MM.1S (cell line): ENCODE data around the gene OR4D2.

Source experiments
- DNase-seq: peaks from one replicate; pipeline ENCODE4 v3.0.0-alpha.2; 2015
- H2AFZ ChIP-seq: fragments of 300-600 bp; sonication (generic); 2 replicates; pipeline ENCODE4 v1.6.0; 2016; ENCODE audit warnings: antibody characterized with exemption, low read length
- H3F3A ChIP-seq: fragments of 300-600 bp; sonication (generic); 2 replicates; pipeline ENCODE4 v1.6.1; 2016; ENCODE audit warnings: mild to moderate bottlenecking, antibody characterized with exemption, low read length, moderate library complexity, mixed read lengths; ENCODE audit not compliant: insufficient read depth
- H3K27ac ChIP-seq: fragments of 300-600 bp; sonication (generic); 2 replicates; pipeline ENCODE4 v1.5.1; 2016; ENCODE audit warnings: mild to moderate bottlenecking, low read length
- H3K27me3 ChIP-seq: fragments of 300-600 bp; sonication (generic); replicated peaks from 2 replicates; pipeline ENCODE4 v1.6.0; 2016; ENCODE audit warnings: low read length; ENCODE audit not compliant: insufficient read depth
- H3K36me3 ChIP-seq: fragments of 300-600 bp; sonication (generic); replicated peaks from 2 replicates; pipeline ENCODE4 v1.6.1; 2016; ENCODE audit warnings: mild to moderate bottlenecking, low read length, mixed read lengths; ENCODE audit not compliant: insufficient read depth
- H3K4me1 ChIP-seq: fragments of 300-600 bp; sonication (generic); 2 replicates; pipeline ENCODE4 v1.6.1; 2016; ENCODE audit warnings: low read length, mixed read lengths
- H3K4me2 ChIP-seq: fragments of 300-600 bp; sonication (generic); 2 replicates; pipeline ENCODE4 v1.6.0; 2016; ENCODE audit warnings: low read depth, low read length
- H3K4me3 ChIP-seq: fragments of 300-600 bp; sonication (generic); 2 replicates; pipeline ENCODE4 v1.5.1; 2016; ENCODE audit warnings: low read length, mixed read lengths
- H3K79me2 ChIP-seq: fragments of 300-600 bp; sonication (generic); 2 replicates; pipeline ENCODE4 v1.6.1; 2016; ENCODE audit warnings: mixed run types, low read length, mixed read lengths
- H3K9ac ChIP-seq: fragments of 300-600 bp; sonication (generic); 2 replicates; pipeline ENCODE4 v1.6.1; 2016; ENCODE audit warnings: low read length, mixed read lengths
- H3K9me2 ChIP-seq: fragments of 300-600 bp; sonication (generic); replicated peaks from 2 replicates; pipeline ENCODE4 v1.6.1; 2016; ENCODE audit warnings: mild to moderate bottlenecking, low read length, mixed read lengths; ENCODE audit not compliant: insufficient read depth
- H3K9me3 ChIP-seq: fragments of 300-600 bp; sonication (generic); replicated peaks from 2 replicates; pipeline ENCODE4 v1.6.1; 2016; ENCODE audit warnings: mild to moderate bottlenecking, low read length, mixed read lengths; ENCODE audit not compliant: insufficient read depth
- H4K20me1 ChIP-seq: fragments of 300-600 bp; sonication (generic); 2 replicates; pipeline ENCODE4 v1.6.1; 2016; ENCODE audit warnings: mild to moderate bottlenecking, low read length, moderate library complexity, mixed read lengths; ENCODE audit not compliant: insufficient read depth
- EZH2 ChIP-seq: fragments of 300-600 bp; sonication (generic); optimal IDR thresholded peaks from 2 replicates; pipeline ENCODE3; 2017; ENCODE audit warnings: low read depth, mild to moderate bottlenecking, antibody characterized with exemption, low read length, mixed read lengths
- EZH2phosphoT487 ChIP-seq: fragments of 300-600 bp; sonication (generic); IDR thresholded peaks from 2 replicates; pipeline ENCODE4 v1.6.1; 2018; ENCODE audit warnings: antibody characterized with exemption, low read length
- TF ChIP-seq, protein P1 (sequence below): fragments of 300-600 bp; sonication (generic); IDR thresholded peaks from 2 replicates; pipeline ENCODE4 v1.5.1; 2016; ENCODE audit warnings: antibody characterized with exemption, low read length, mixed read lengths

The OR4D2 gene

DNA sequence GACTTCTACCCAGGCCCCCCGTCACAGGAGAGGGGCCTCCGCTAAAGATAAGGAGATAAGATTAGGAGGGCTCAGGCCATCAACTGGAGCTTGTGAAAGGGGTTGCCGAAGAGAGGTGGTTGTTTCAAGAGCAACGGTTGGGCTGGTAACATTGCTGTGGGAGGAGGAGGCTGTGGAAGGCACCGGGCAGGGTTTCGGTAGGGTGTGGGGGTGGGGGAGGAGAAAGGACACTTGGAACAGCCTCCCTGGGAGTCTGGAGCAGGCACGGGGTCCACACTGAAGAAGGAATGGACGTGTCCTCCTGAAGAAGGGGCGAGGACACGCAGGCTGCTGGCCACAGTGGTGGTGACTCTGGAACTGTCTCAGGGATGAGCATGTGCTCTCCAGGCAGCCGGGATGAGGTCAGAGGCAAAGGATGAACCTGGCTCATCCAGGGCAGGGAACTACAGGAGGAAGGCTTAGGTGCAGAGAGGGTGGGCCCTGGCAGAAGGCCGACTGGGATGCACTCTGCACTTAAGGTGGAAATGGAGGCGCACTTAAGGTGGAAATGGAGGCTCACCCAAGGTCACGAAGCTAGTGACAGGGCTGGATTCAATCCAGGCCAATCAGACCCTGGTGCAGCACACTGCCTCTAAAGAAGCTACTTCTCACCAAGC, 24.6 kb downstream of the OR4D2 start:
- Histone ChIP-seq H4K20me1 (no peaks in the 10 kb centered on the region), H3K9ac (no peak overlapping the region), H3F3A (no peaks in the 10 kb centered on the region), H3K9me3 (no peaks in the 10 kb centered on the region), H3K4me1 (0 out of 2 replicates have a peak, but pooled peaks cover 4% of the 10 kb centered on the region), H3K4me2 (no peak overlapping the region), H3K36me3 (no peaks in the 10 kb centered on the region), H2AFZ (no peak overlapping the region), H3K9me2 (no peaks in the 10 kb centered on the region), H3K4me3 (no peak overlapping the region), H3K79me2 (no peaks in the 10 kb centered on the region), H3K27me3 (peaks cover 51% of the 10 kb centered on the region), H3K27ac (no peak overlapping the region)
- TF ChIP-seq EZH2 (no peak), EZH2phosphoT487 (no peak)
- TF ChIP-seq, protein P1, sequence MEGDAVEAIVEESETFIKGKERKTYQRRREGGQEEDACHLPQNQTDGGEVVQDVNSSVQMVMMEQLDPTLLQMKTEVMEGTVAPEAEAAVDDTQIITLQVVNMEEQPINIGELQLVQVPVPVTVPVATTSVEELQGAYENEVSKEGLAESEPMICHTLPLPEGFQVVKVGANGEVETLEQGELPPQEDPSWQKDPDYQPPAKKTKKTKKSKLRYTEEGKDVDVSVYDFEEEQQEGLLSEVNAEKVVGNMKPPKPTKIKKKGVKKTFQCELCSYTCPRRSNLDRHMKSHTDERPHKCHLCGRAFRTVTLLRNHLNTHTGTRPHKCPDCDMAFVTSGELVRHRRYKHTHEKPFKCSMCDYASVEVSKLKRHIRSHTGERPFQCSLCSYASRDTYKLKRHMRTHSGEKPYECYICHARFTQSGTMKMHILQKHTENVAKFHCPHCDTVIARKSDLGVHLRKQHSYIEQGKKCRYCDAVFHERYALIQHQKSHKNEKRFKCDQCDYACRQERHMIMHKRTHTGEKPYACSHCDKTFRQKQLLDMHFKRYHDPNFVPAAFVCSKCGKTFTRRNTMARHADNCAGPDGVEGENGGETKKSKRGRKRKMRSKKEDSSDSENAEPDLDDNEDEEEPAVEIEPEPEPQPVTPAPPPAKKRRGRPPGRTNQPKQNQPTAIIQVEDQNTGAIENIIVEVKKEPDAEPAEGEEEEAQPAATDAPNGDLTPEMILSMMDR = no peak
- DNase-seq = no peak

- peaks cover 56% of the 10 kb centered on the region for H3K27me3 ChIP-seq
- H3K9ac ChIP-seq = no peak within 1 kb of the TSS
- no peak within 1 kb of the TSS for H3K4me2 ChIP-seq
Measured at GRCh38 chr17:58192612-58193011, 25.8 kb downstream of the OR4D2 start, which contains the start of gene EPX. Gene EPX, plus strand, starts transcription at chr17:58192726. Its CDS starts 121 bp downstream, at chr17:58192847.

DNA sequence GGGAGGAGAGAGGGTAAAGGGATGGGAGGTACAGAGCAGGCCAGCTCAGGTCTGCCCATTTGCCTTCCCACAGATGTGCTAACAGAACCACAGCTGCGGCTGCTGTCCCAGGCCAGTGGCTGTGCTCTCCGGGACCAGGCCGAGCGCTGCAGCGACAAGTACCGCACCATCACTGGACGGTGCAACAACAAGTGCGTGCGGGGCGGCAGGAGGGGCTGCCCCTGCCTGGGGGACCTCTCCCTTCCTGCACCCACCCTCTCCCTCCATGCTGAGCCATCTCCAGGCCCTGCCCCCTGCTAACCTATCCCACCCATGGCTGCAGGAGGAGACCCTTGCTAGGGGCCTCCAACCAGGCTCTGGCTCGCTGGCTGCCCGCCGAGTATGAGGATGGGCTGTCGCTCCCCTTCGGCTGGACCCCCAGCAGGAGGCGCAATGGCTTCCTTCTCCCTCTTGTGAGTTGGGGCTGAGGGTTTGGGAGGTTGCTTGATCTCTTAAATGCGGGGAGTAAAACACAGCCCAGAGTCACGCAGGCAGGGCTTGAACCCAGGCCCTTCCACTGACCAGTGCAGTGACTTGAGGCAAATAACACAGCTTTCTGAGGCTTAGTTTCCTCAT, 27.0 kb downstream of the OR4D2 start:
- Histone ChIP-seq H3K4me1 (0 out of 2 replicates have a peak, but pooled peaks cover 4% of the 10 kb centered on the region), H3K79me2 (no peaks in the 10 kb centered on the region), H3K27me3 (peaks cover 59% of the 10 kb centered on the region), H3K9me2 (no peaks in the 10 kb centered on the region), H3K9ac (no peak overlapping the region), H3F3A (no peaks in the 10 kb centered on the region), H3K4me2 (no peak overlapping the region), H3K36me3 (no peaks in the 10 kb centered on the region), H3K9me3 (no peaks in the 10 kb centered on the region), H2AFZ (no peak overlapping the region), H3K27ac (no peak overlapping the region), H4K20me1 (no peaks in the 10 kb centered on the region), H3K4me3 (no peak overlapping the region)
- TF ChIP-seq, protein P1 = peak; percentile 20; the same call in 1 of the 2 replicates
- TF ChIP-seq EZH2 (no peak), EZH2phosphoT487 (no peak)
- DNase-seq = no peak

More at GRCh38 chr17:58192612-58193011, 25.8 kb downstream of the OR4D2 start, which contains the start of gene EPX:
- H2AFZ ChIP-seq = no peak within 1 kb of the TSS
- no peak within 1 kb of the TSS for H3K4me3 ChIP-seq
- DNase-seq = no peak
- H3K4me1 ChIP-seq = 0 out of 2 replicates have a peak, but pooled peaks cover 4% of the 10 kb centered on the region
- no peaks in the 10 kb centered on the region for H3K79me2 ChIP-seq
- no peaks in the 10 kb centered on the region for H3K9me3 ChIP-seq
- no peak within 1 kb of the TSS for H3K27ac ChIP-seq
- no peaks in the 10 kb centered on the region for H4K20me1 ChIP-seq
- no peaks in the 10 kb centered on the region for H3K36me3 ChIP-seq
- H3F3A ChIP-seq = no peaks in the 10 kb centered on the region
- no peaks in the 10 kb centered on the region for H3K9me2 ChIP-seq
- TF ChIP-seq EZH2 (no peak), EZH2phosphoT487 (no peak)
- TF ChIP-seq, protein P1 = no peak
